ENCODE results near the gene COG3.

- TF ChIP-seq CTCF (IDR thresholded peaks at IDR 0.05) (no peak), POLR2A (IDR thresholded peaks at IDR 0.05) (no peak)
These were observed 57.8 kb downstream of the COG3 start for GRCh38 chr13:45522571-45522970.

All from transverse colon (tissue), 3 donors.